RWPE1 (cell line): ENCODE measurements around the gene TAAR8.

Experiments used
- CTCF ChIA-PET: fragments of 350-600 bp; sonication (Branson Sonifier 250); formaldehyde crosslinking; extraction: SDS; loops from one replicate; lab custom pipeline; 2021; lab: Yijun Ruan, JAX
- POLR2A ChIA-PET: fragments of 400-600 bp; formaldehyde crosslinking; extraction: SDS; loops from one replicate; lab custom pipeline; 2020; ENCODE audit warnings: antibody characterized with exemption; ENCODE audit not compliant: low non-redundant PET; lab: Yijun Ruan, JAX
- DNase-seq: peaks from one replicate; pipeline ENCODE4 v3.0.0; 2012; ENCODE audit warnings: low spot score
- H3K27ac ChIP-seq: fragments of 450-650 bp; 2 replicates; pipeline ENCODE4 v1.5.1; 2017
- TF ChIP-seq, protein P1 (sequence below): fragments of 450-650 bp; conservative IDR thresholded peaks from 2 replicates; pipeline ENCODE4 v1.5.1; 2017; ENCODE audit warnings: low read depth, mild to moderate bottlenecking

TAAR8 gene

DNA sequence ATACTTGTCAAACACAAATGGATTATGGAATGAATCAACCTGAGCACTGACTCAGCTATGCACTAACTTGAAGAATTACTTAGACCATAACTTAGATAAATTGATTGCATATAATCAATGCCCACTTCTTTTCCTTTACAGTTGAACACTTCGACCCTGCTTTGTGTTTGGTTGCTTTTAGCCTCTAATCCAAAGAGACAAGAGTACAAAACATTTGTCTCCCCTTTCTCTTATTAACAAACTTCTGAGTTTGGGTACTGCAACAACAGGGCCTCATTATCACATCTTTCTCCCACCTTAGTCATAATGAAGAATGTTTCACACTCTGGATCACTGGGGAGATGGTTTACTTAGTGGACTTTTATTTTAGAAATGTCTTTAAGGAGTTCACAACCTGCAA lies 15.1 kb downstream of the TAAR8 start:
- ChIA-PET CTCF (no interaction called here), POLR2A (no interaction called here)
- TF ChIP-seq, protein P1, sequence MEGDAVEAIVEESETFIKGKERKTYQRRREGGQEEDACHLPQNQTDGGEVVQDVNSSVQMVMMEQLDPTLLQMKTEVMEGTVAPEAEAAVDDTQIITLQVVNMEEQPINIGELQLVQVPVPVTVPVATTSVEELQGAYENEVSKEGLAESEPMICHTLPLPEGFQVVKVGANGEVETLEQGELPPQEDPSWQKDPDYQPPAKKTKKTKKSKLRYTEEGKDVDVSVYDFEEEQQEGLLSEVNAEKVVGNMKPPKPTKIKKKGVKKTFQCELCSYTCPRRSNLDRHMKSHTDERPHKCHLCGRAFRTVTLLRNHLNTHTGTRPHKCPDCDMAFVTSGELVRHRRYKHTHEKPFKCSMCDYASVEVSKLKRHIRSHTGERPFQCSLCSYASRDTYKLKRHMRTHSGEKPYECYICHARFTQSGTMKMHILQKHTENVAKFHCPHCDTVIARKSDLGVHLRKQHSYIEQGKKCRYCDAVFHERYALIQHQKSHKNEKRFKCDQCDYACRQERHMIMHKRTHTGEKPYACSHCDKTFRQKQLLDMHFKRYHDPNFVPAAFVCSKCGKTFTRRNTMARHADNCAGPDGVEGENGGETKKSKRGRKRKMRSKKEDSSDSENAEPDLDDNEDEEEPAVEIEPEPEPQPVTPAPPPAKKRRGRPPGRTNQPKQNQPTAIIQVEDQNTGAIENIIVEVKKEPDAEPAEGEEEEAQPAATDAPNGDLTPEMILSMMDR, result no peak
- no peak overlapping the region for H3K27ac ChIP-seq
- DNase-seq, result no peak

DNA sequence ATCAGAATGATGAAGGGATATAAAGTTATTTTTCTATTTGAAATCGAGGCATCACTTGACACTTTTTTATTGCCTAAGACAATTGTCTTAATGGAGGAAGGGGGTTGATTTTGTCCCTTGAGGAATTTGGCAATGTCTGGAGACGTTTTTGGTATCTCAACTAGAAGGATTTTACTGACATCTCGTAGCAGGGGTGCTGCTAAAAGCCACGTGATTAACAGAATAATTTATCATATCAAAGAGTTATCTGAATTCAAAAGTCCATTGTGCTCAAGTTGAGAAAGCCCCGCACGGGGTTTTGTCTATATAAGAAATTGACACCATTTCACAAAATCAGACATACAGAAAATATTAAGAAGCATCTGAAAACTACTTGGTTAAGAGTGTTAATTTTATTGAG lies 16.1 kb downstream of the TAAR8 start:
- TF ChIP-seq, protein P1, result no peak
- POLR2A ChIA-PET, result no interaction called here
- CTCF ChIA-PET, result no interaction called here
- no peak overlapping the region for H3K27ac ChIP-seq
- DNase-seq, result no peak

DNA sequence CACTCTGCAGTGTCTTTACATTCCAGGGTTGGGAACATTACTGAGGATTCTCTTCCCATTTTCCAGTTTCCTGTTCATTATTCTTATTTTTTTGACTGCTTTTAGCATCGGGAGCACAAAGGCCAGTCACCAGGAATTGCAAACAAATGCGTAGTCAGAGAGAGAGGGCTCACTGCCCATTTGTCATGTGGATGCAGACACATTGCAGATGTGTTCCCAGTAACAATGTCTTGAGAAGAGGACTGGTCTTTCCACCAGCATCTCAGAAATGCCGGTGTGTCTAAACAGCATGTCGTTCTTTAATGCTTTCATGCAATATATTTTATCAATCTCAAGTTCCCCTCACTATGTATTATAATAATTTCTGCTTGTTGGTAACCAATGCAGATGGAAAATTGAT lies 16.7 kb downstream of the TAAR8 start:
- TF ChIP-seq, protein P1, result no peak
- POLR2A ChIA-PET, result no interaction called here
- no peak for DNase-seq
- CTCF ChIA-PET, result no interaction called here
- H3K27ac ChIP-seq, result no peak overlapping the region

- POLR2A ChIA-PET, result no interaction called here
- no peak within 1 kb of the TSS for H3K27ac ChIP-seq
- DNase-seq, result no peak
- CTCF ChIA-PET, result interaction anchor here (0.6 to 0.7 kb wide), 2 partner anchors 119 to 482 kb away, joined by 3 read pairs; no protein-coding TSS in a partner anchor
- TF ChIP-seq, protein P1, result no peak
Observed at GRCh38 chr6:132570221-132570777, 17.8 kb downstream of the TAAR8 start, which contains the start of gene TAAR6. TSS of gene TAAR6 (plus strand) at chr6:132570322. CDS start at chr6:132570322, 0 bp downstream.

DNA sequence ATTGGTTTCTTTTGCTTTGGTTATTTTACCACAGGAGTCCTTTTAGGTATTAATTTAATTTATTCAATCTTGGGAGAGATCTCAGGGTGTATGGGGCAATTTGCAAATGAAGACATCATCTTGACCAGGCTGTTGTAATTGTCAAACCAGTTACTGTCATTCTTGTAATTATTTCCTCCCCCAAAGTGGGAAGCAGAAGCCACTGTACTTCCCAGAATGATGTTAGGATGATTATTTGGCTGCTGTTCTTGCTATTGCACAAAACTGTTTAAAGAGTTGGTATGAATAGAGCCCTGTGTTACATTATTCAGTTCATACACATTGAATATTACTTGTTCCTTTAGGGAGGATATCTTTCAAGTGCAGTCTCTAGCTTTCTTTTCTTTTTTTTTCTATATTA lies 19.3 kb downstream of the TAAR8 start:
- H3K27ac ChIP-seq, result no peak overlapping the region
- POLR2A ChIA-PET, result no interaction called here
- CTCF ChIA-PET, result no interaction called here
- DNase-seq, result no peak
- TF ChIP-seq, protein P1, result no peak

GRCh38 chr6:132584698-132585097 lies 32.2 kb downstream of the TAAR8 start:
- DNase-seq, result no peak
- CTCF ChIA-PET, result no interaction called here
- TF ChIP-seq, protein P1, result no peak
- no peak overlapping the region for H3K27ac ChIP-seq
- POLR2A ChIA-PET, result no interaction called here
